GM12875 (cell line): Measurements from ENCODE around the gene TMEM156.

Source experiments
- H3K4me3 ChIP-seq: one replicate; pipeline ENCODE4 v1.5.1; 2011; ENCODE audit warnings: low read depth, low read length, control low read depth
- TF ChIP-seq, protein P1 (sequence below): IDR thresholded peaks from 2 replicates; pipeline ENCODE4 v1.5.1; 2011; ENCODE audit warnings: low read depth, mild to moderate bottlenecking, control low read depth, inconsistent platforms, low read length, moderate library complexity, borderline replicate concordance; ENCODE audit not compliant: insufficient read depth

The TMEM156 gene

DNA sequence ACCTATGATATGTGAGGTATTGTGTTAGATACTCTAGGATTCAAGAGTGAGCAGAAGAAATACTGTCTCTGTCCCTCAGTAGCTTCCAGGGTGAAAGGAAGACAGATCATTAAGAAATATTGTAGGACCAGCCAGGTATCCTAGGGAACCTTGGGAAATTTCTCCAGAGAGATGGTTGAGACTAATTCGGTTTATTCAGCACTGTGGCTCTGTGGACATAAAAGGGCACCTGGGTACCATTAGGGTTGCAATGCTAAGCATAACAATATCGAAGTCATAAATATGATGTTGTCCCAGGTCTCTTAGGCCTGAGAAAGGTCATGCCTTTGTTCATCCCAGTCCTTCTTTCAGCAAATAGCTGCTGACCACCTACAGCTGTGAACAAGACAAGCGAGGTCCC lies 103.6 kb downstream of the TMEM156 start:
- H3K4me3 ChIP-seq, result no peak overlapping the region
- TF ChIP-seq, protein P1, sequence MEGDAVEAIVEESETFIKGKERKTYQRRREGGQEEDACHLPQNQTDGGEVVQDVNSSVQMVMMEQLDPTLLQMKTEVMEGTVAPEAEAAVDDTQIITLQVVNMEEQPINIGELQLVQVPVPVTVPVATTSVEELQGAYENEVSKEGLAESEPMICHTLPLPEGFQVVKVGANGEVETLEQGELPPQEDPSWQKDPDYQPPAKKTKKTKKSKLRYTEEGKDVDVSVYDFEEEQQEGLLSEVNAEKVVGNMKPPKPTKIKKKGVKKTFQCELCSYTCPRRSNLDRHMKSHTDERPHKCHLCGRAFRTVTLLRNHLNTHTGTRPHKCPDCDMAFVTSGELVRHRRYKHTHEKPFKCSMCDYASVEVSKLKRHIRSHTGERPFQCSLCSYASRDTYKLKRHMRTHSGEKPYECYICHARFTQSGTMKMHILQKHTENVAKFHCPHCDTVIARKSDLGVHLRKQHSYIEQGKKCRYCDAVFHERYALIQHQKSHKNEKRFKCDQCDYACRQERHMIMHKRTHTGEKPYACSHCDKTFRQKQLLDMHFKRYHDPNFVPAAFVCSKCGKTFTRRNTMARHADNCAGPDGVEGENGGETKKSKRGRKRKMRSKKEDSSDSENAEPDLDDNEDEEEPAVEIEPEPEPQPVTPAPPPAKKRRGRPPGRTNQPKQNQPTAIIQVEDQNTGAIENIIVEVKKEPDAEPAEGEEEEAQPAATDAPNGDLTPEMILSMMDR, result no peak

DNA sequence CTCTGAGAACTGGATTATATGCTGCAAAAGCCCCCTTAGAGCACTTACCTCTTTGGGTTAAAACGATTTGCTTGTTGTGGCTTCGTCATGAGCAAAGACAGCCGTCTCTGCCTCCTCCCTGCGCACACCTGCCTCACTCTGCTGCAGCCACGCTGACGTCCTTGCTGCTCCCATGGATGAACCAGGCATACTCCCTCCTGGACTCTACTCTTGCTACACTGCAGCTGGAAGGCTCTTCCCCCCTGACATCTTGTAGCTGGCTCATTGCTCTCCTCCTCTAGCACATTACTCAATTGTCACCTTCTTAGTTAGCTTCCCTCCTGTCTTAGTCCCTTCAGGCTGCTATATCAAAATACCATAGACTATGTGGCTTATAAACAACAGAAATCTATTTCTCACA lies 105.3 kb downstream of the TMEM156 start:
- TF ChIP-seq, protein P1, result no peak
- H3K4me3 ChIP-seq, result no peak overlapping the region

DNA sequence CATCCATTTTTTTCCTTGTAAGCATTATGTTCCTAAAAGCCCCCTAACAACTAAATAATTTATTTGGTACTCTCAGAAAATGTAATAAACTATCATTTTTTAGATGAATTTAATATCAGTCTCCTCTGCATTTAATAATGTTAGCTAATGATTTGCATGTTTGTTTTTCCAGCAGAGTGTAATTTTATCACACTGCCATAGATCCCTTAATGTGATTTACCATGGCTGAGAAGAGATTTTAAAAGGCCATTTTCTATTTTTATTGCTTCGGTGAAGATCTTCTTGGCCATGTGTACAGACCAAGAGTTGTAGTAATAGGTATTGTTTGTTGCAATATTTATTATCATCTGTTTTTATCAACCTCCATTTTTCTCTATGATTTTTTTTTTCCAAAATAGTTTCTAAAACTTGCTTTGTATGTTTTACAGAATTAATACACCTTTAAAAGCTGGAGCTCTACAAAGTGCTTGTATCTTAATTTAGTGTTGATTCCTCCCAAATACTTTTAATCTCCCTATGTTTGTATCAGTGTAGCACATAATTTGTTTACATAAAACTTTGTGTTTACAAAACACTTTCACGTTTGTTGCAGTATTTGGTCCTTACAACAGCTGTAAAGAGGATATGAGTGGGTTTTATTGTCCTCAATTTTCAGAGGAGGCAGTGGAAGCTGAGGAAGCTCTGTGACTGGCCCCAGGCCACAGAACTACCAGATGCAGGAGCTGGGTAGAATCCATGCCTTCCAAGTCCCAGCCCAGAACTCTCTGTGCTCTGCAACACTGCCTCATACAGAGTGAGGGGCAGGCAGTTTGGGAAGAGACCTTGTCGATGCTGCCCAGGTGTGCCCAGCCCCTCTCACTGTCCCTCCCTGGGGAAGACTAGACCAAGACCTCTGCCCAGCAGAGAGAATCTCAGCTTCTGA lies 106.5 kb downstream of the TMEM156 start:
- H3K4me3 ChIP-seq, result no peak overlapping the region
- TF ChIP-seq, protein P1, result no peak

DNA sequence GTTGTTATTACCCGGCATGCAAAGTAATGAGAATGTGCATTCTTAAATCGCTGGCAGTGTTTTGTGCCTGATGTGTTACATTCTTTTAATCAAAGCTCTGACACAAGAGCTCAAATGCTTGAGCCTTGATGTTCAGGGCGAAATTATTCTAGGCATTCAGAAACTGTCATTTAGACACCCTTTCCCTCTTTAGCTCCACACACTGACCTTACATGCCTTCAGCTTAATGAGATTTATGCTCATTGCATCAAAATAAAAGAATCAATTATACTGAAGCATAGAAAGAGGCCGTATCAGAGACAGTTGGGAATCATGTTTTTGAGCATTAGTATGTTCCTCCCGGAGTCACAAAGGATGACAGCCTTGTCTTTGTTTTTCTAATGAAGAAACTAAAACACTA lies 107.9 kb downstream of the TMEM156 start:
- TF ChIP-seq, protein P1, result no peak
- H3K4me3 ChIP-seq, result no peak overlapping the region

DNA sequence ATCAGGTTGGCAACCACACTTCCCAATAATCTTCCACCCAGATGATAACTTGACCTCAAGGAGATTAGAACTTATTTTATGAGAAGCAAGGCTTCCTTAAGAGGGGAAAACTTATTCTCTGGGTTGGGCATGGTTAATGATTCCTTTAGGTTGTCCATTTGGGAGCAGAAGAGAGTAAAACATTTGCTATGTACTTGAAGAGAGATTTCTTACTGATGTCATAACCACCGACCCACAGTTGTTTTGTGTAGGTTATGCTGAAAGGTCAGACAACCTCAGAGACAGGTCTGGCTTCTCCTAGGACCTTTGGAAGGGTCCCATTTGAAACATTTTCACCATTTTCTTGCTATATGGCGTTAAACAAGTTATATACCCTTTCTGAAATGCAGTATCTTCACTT lies 108.5 kb downstream of the TMEM156 start:
- TF ChIP-seq, protein P1, result no peak
- no peak overlapping the region for H3K4me3 ChIP-seq

DNA sequence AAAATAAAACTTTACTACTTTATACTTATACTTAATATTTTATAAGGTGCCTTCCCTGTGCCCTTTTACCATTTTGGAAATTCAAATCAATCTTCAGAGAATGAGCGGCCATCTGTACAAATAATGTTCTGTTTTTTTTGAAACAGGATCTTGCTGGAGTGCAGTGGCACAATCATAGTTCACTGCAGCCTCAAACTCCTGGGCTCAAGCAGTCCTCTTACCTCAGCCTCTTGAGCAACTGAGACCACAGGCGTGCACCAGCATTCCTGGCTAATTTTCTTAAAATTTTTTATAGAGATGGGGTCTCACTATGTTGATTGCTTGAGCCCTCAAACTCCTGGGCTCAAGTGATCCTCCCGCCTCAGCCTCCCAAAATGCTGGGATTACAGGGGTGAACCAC lies 111.1 kb downstream of the TMEM156 start:
- TF ChIP-seq, protein P1, result no peak

DNA sequence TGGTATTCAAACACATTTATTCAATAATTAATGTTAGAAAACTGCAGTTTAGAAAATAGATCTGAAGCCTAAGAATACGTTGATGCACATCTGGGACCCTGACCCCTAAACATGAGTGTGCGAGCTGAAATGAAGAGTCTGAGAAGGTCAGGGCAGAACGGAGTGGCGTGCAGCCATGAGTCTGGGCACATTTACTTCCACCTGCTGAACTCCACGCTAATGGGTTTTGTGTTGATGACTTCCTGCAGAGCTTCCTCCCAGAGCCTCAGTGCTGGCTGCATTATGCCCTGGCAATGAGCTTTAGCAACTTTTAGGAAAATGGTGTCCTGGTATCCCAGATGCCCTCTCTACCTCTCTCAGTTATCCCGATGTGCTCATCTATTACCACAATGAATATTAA lies 111.5 kb downstream of the TMEM156 start:
- no peak overlapping the region for H3K4me3 ChIP-seq
- TF ChIP-seq, protein P1, result no peak

More for the DNA sequence above, 111.1 kb downstream of the TMEM156 start:
- no peak overlapping the region for H3K4me3 ChIP-seq
